ENCODE measurements around the gene ARHGEF1.

DNA sequence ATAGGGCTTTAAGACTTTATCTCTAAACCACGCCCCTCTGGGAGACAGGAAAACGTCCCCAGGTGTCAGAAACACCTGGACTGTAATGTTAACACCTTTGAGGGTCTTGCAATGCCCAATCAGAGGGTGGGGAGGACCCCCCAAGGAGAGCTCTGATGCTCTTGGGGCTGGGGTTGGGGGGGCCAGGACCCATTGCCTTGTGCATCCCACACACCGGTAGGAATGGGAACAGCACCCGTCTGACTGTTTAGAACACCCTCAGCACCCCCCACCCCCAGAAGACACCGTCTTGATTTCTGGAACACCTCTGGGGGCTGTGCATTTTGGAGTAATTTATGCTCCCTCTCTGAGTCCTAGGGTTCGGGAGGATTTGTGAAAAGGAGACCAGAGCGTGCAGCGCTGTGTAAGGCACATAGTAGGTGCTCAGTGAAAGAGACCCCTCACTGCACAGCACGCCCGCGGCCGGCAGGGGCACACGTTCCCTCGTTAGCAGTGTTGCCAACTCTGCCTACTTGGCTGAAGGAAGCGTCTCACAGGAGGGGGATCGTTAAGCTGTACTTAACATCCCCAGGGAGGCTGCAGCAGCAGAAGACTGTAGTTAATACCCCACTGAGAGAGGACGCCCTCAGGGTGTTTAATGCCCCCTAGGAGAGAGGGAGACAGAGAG, 48.1 kb downstream of the ARHGEF1 start:
- TF ChIP-seq, protein P1, sequence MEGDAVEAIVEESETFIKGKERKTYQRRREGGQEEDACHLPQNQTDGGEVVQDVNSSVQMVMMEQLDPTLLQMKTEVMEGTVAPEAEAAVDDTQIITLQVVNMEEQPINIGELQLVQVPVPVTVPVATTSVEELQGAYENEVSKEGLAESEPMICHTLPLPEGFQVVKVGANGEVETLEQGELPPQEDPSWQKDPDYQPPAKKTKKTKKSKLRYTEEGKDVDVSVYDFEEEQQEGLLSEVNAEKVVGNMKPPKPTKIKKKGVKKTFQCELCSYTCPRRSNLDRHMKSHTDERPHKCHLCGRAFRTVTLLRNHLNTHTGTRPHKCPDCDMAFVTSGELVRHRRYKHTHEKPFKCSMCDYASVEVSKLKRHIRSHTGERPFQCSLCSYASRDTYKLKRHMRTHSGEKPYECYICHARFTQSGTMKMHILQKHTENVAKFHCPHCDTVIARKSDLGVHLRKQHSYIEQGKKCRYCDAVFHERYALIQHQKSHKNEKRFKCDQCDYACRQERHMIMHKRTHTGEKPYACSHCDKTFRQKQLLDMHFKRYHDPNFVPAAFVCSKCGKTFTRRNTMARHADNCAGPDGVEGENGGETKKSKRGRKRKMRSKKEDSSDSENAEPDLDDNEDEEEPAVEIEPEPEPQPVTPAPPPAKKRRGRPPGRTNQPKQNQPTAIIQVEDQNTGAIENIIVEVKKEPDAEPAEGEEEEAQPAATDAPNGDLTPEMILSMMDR (conservative IDR thresholded peaks at IDR 0.05 in 1 of 2, IDR thresholded peaks at IDR 0.05 in 1 of 2; ENCODE audit: low read depth in 1 of 2, low read length in 2 of 2): peak; percentile 15 to 44
- no peak for TF ChIP-seq EZH2 (IDR thresholded peaks at IDR 0.05; ENCODE audit: low read length, missing control alignments)
